Right atrium auricular region (tissue), 2 donors: ENCODE results near the gene PLSCR2. TPM values are rescaled to one million over a fixed set of nuclear protein-coding genes. Genes with fewer than 3 reads are reported as not detected.
"Not testable (repeated sequence)": the region's sequence is repeated elsewhere in the genome, so short reads cannot be mapped to it uniquely, and the experiment has no call there.

ENCODE experiments used
- DNase-seq: peaks from one replicate; pipeline ENCODE4 v3.0.0-alpha.2; 2019; ENCODE audit warnings: low spot score
- H3K27ac ChIP-seq, 2 donors: fragments of 200-600 bp; sonication (generic); 1 replicate in 1 of 2; 2 replicates in 1 of 2; pipeline ENCODE4 v1.5.1; 2016 to 2019
- H3K27me3 ChIP-seq, 2 donors: fragments of 200-600 bp; sonication (generic); one replicate each; pipeline versions ENCODE4 v1.5.1 to v1.6.0; 2017 to 2019
- H3K36me3 ChIP-seq: fragments of 200-600 bp; sonication (generic); one replicate; pipeline ENCODE4 v1.5.1; 2016
- H3K4me1 ChIP-seq, 2 donors: fragments of 200-600 bp; sonication (generic); one replicate each; pipeline versions ENCODE4 v1.5.1 to v1.6.0; 2017 to 2019
- H3K4me3 ChIP-seq, 2 donors: fragments of 200-600 bp; sonication (generic); 1 replicate in 1 of 2; 2 replicates in 1 of 2; pipeline ENCODE4 v1.5.1; 2017 to 2019; ENCODE audit warnings: mild to moderate bottlenecking in 1 of 2, moderate library complexity in 1 of 2
- H3K9me3 ChIP-seq, 2 donors: fragments of 200-600 bp; sonication (generic); one replicate each; pipeline ENCODE4 v1.5.1; 2019
- CTCF ChIP-seq, 2 donors: fragments of 200-600 bp; sonication (generic); IDR thresholded peaks; one replicate each; pipeline ENCODE4 v1.5.1; 2019; ENCODE audit warnings: antibody characterized with exemption in 2 of 2
- total RNA-seq, 2 donors: library from RNA; depleted of rRNA; stranded (reverse); fragments of >200 nt; gene quantifications; one replicate each; pipeline ENCODE4 v1.1.0, GENCODE V29; 2016

Gene PLSCR2
- total RNA-seq, 2 donors from 2014 or later: not detected

- no peak for TF ChIP-seq CTCF (IDR thresholded peaks at IDR 0.05)
- no peaks in the 10 kb centered on the region for H3K36me3 ChIP-seq
- no peaks in the 10 kb centered on the region for H3K27me3 ChIP-seq
- DNase-seq: no peak
- H3K4me1 ChIP-seq: no peaks in the 10 kb centered on the region
- peaks cover 0 to 7% of the 10 kb centered on the region in 2 donors for H3K9me3 ChIP-seq
- no peak overlapping the region for H3K4me3 ChIP-seq
- no peak overlapping the region for H3K27ac ChIP-seq
These were observed 44.0 kb downstream of the PLSCR2 start for GRCh38 chr3:146425341-146425740.

GRCh38 chr3:146421819-146422759 lies 47.3 kb downstream of the PLSCR2 start:
- Histone ChIP-seq H3K27ac (no peak overlapping the region), H3K4me1 (no peaks in the 10 kb centered on the region), H3K27me3 (no peaks in the 10 kb centered on the region), H3K9me3 (no peaks in the 10 kb centered on the region), H3K4me3 (no peak overlapping the region), H3K36me3 (no peaks in the 10 kb centered on the region)
- no peak for TF ChIP-seq CTCF (IDR thresholded peaks at IDR 0.05)
- DNase-seq: no peak

- no peaks in the 10 kb centered on the region for H3K27me3 ChIP-seq
- DNase-seq: no peak
- TF ChIP-seq CTCF (IDR thresholded peaks at IDR 0.05): no peak
- H3K9me3 ChIP-seq: peaks cover 0 to 15% of the 10 kb centered on the region in 2 donors
- no peaks in the 10 kb centered on the region for H3K4me1 ChIP-seq
- no peak overlapping the region for H3K4me3 ChIP-seq
- no peaks in the 10 kb centered on the region for H3K36me3 ChIP-seq
- no peak overlapping the region for H3K27ac ChIP-seq
These were observed 53.0 kb downstream of the PLSCR2 start for GRCh38 chr3:146416366-146416765.

GRCh38 chr3:146414010-146414409 lies 55.4 kb downstream of the PLSCR2 start:
- H3K4me1 ChIP-seq: no peaks in the 10 kb centered on the region
- peaks cover 0 to 15% of the 10 kb centered on the region in 2 donors for H3K9me3 ChIP-seq
- H3K27ac ChIP-seq: no peak overlapping the region
- H3K4me3 ChIP-seq: no peak overlapping the region
- DNase-seq: no peak
- no peaks in the 10 kb centered on the region for H3K27me3 ChIP-seq
- H3K36me3 ChIP-seq: no peaks in the 10 kb centered on the region
- no peak for TF ChIP-seq CTCF (IDR thresholded peaks at IDR 0.05)

GRCh38 chr3:146412711-146413110 lies 56.6 kb downstream of the PLSCR2 start:
- DNase-seq, H3K4me1 ChIP-seq, H3K36me3 ChIP-seq, H3K4me3 ChIP-seq, H3K27me3 ChIP-seq, H3K27ac ChIP-seq: not testable (repeated sequence)
- peaks cover 0 to 15% of the 10 kb centered on the region in 2 donors for H3K9me3 ChIP-seq

GRCh38 chr3:146407956-146408355 lies 61.4 kb downstream of the PLSCR2 start:
- no peaks in the 10 kb centered on the region for H3K27me3 ChIP-seq
- H3K4me1 ChIP-seq: no peaks in the 10 kb centered on the region
- peaks cover 0 to 14% of the 10 kb centered on the region in 2 donors for H3K9me3 ChIP-seq
- no peak overlapping the region for H3K4me3 ChIP-seq
- TF ChIP-seq CTCF (IDR thresholded peaks at IDR 0.05): no peak
- no peaks in the 10 kb centered on the region for H3K36me3 ChIP-seq
- H3K27ac ChIP-seq: no peak overlapping the region
- no peak for DNase-seq
